Measurements from ENCODE around the gene CX3CL1. TPM values are rescaled to one million over a fixed set of nuclear protein-coding genes. Genes with fewer than 3 reads are reported as not detected.

Gene CX3CL1
- total RNA-seq, 6 donors from 2014 or later, result 6.3 to 106 (median 31.7) TPM

DNA sequence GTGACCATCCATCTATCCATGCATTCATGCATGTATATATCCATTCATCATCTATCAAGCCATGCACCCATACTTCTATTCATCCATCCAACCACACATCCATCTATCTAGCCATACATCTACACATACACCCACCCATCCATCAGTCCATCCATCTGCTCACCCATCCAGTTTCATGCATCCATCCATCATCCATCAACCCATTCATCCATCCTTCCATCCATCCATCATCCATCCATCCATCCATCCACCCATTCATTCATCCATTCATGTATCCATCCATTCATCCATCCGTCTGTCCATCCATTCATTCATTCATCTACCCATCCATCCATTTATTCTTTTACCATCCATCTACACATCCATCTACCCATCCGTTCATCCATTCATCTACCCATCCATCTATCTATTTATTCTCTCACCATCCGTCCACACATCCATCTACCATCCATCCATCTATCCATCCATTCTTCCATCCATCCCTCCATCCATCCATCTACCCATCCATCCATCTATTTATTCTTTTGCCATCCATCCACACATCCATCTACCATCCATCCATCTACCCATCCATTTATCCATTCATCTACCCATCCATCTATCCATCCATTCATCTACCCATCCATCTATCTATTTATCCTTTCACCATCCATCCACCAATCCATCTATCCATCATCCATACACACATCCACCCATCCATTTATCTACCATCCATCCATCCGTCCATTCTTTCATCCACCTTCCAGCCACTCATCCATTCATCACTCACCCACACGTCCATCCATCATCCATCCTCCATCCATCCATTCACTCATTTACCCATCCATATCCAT lies 35.4 kb downstream of the CX3CL1 start:
- TF ChIP-seq, protein P1, sequence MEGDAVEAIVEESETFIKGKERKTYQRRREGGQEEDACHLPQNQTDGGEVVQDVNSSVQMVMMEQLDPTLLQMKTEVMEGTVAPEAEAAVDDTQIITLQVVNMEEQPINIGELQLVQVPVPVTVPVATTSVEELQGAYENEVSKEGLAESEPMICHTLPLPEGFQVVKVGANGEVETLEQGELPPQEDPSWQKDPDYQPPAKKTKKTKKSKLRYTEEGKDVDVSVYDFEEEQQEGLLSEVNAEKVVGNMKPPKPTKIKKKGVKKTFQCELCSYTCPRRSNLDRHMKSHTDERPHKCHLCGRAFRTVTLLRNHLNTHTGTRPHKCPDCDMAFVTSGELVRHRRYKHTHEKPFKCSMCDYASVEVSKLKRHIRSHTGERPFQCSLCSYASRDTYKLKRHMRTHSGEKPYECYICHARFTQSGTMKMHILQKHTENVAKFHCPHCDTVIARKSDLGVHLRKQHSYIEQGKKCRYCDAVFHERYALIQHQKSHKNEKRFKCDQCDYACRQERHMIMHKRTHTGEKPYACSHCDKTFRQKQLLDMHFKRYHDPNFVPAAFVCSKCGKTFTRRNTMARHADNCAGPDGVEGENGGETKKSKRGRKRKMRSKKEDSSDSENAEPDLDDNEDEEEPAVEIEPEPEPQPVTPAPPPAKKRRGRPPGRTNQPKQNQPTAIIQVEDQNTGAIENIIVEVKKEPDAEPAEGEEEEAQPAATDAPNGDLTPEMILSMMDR (IDR thresholded peaks at IDR 0.05), result no peak
- TF ChIP-seq POLR2AphosphoS5 (IDR thresholded peaks at IDR 0.05), result no peak
- no peak for TF ChIP-seq EP300 (IDR thresholded peaks at IDR 0.05)
- no peak for TF ChIP-seq POLR2A (IDR thresholded peaks at IDR 0.05)
- 94 to 95% methylated on average over 5 of the region's 5 CpGs for WGBS, 2 donors

DNA sequence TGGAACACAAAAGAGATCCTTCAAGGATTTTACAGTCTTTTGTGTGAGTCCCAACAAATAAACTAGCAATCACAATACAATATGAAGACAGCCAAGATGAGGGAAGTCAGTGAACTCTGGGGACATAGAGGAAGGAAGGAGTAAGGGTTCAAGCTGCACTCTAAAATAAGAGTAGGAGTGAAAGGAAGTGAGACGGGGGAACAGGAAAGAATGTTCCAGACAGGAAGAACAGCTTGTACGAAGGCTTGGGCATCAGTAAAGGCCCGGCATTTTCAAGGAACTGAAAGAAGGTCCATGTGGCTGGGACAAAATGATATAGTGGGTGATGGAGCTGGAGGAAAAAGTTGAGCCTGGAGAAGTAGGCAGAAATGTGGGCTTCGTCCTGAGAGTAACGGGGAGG lies 36.8 kb downstream of the CX3CL1 start:
- H3K4me1 ChIP-seq, result peaks cover 19 to 24% (median 21%) of the 10 kb centered on the region in 4 donors
- 58 to 65% methylated on average over 5 of the region's 5 CpGs for WGBS, 2 donors
- H3K9me3 ChIP-seq, result no peaks in the 10 kb centered on the region
- H3K4me3 ChIP-seq, result no peak overlapping the region
- ATAC-seq (ENCODE audit: low FRiP score in 2 of 2) (peak in 1 of 2 donors; percentile 5), DNase-seq (no peak)
- H3K27ac ChIP-seq, result peak overlapping the region; percentile 55 to 82 (median 73)
- no peaks in the 10 kb centered on the region for H3K36me3 ChIP-seq
- TF ChIP-seq POLR2A (IDR thresholded peaks at IDR 0.05), result no peak
- TF ChIP-seq, protein P1 (IDR thresholded peaks at IDR 0.05), result no peak
- TF ChIP-seq EP300 (IDR thresholded peaks at IDR 0.05), result peak in 2 of 4 donors; percentile 53 to 78
- TF ChIP-seq POLR2AphosphoS5 (IDR thresholded peaks at IDR 0.05), result peak; percentile 54 to 60
- H3K27me3 ChIP-seq, result no peaks in the 10 kb centered on the region

More for the DNA sequence above, 35.4 kb downstream of the CX3CL1 start:
- no peak overlapping the region for H3K27ac ChIP-seq
- H3K27me3 ChIP-seq, result no peaks in the 10 kb centered on the region
- H3K9me3 ChIP-seq, result no peaks in the 10 kb centered on the region
- no peak for DNase-seq
- H3K4me1 ChIP-seq, result peaks cover 19 to 24% (median 21%) of the 10 kb centered on the region in 4 donors
- no peak for ATAC-seq (ENCODE audit: low FRiP score in 2 of 2)
- H3K4me3 ChIP-seq, result no peak overlapping the region
- no peaks in the 10 kb centered on the region for H3K36me3 ChIP-seq

DNA sequence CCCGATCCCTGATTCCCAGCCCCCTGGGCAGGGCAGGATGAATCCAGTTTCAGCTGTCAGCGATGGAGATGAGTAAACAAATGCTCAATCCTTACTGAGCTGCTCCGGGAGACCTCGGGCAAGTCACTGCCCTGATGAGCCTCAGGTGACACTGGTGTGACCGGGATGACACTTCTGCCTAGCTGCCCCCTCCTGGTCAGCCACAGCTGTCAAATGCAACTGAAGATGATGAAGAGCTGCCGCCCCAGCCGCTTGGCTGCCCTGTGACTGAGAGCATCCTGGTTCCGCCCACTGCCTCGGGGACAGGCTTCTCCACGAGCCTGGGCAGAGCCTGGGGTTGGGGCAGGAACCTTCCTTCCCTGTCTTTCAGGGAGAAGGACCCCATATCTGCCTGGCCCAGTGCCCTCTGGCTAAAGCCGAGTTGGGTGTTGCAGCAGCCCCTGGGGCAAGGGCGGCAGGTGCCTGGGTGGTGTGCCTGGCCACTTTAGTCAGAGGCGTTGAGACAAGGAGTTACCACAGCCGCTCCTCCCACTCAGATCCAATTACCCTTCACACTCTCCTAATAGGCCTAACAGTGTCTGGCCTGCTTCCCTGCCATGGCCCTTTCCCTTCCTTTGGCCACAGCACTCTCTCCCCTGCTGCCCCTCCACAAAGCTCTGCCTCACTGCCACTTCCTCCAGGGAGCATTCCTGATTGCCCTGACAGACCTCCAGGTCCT lies 37.7 kb downstream of the CX3CL1 start:
- peak; percentile 24 to 66 for DNase-seq
- no peak for ATAC-seq (ENCODE audit: low FRiP score in 2 of 2)
- peaks cover 19 to 24% (median 21%) of the 10 kb centered on the region in 4 donors for H3K4me1 ChIP-seq
- H3K27me3 ChIP-seq, result no peaks in the 10 kb centered on the region
- H3K27ac ChIP-seq, result peak overlapping the region; percentile 55 to 82 (median 73)
- H3K36me3 ChIP-seq, result no peaks in the 10 kb centered on the region
- H3K9me3 ChIP-seq, result no peaks in the 10 kb centered on the region
- WGBS, 2 donors, result 72 to 80% methylated on average over 2 to 14 of the region's 14 CpGs
- no peak overlapping the region for H3K4me3 ChIP-seq
- TF ChIP-seq EP300 (IDR thresholded peaks at IDR 0.05), result no peak
- TF ChIP-seq POLR2AphosphoS5 (IDR thresholded peaks at IDR 0.05), result no peak
- TF ChIP-seq POLR2A (IDR thresholded peaks at IDR 0.05), result no peak
- TF ChIP-seq, protein P1 (IDR thresholded peaks at IDR 0.05), result no peak

DNA sequence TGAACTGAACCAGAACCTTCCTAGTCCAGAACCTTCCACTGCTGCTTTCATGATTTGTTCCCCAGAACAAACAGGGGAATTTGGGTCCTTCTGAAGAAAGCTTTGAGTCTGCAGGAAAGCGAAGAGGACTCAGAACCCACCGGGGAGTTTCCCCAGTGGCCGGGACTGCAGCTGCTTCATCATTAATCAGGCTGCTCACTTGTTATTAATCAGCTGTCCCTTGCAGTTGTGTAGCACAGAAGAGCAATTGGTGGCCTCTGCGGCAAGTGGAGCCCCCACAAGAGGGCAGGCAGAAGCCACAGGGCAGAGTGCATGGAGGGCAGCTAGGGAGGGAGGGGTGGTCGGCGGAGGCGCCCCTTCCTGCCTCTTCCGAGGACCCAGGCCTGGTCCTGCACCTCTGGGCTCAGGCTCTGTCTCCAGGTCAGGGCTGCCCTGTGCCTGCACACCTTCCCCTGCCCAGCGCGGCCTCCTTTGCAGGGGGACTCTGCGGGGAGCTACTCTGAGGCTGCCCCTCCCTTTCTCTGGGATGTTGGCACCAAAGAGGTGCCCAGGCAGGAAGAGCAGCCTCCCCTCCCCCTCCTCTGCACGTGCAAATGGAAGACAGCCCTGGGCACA lies 39.2 kb downstream of the CX3CL1 start:
- DNase-seq, result peak in 1 of 2 donors; percentile 61
- Histone ChIP-seq H3K27ac (no peak overlapping the region), H3K9me3 (no peaks in the 10 kb centered on the region), H3K27me3 (no peaks in the 10 kb centered on the region), H3K4me3 (no peak overlapping the region), H3K36me3 (no peaks in the 10 kb centered on the region), H3K4me1 (peaks cover 21 to 34% (median 31%) of the 10 kb centered on the region in 4 donors)
- no peak for TF ChIP-seq POLR2AphosphoS5 (IDR thresholded peaks at IDR 0.05)
- TF ChIP-seq, protein P1 (IDR thresholded peaks at IDR 0.05), result no peak
- TF ChIP-seq EP300 (IDR thresholded peaks at IDR 0.05), result no peak
- TF ChIP-seq POLR2A (IDR thresholded peaks at IDR 0.05), result no peak
- 56 to 65% methylated on average over 4 to 11 of the region's 12 CpGs for WGBS, 2 donors
- no peak for ATAC-seq (ENCODE audit: low FRiP score in 2 of 2)

Data from upper lobe of left lung (tissue), 6 donors.